SK-N-SH treated with all-trans-retinoic acid at 6 μM for 48 hours (cell line): ENCODE data around the gene SUFU.

Source experiments
- ATAC-seq: fragments of 200-7000 bp; cut with Tn5 transposase; 3 replicates; pipeline ENCODE4 v1.9.1; 2020; ENCODE audit warnings: mild to moderate bottlenecking, moderate library complexity
- ARNTL ChIP-seq: fragments of 450-650 bp; formaldehyde crosslinking; IDR thresholded peaks from 2 replicates; pipeline ENCODE4 v1.5.0; 2020; ENCODE audit warnings: low read depth, mild to moderate bottlenecking, moderate library complexity, borderline replicate concordance
- BACH2 ChIP-seq: fragments of 250-450 bp; sonication (Bioruptor Pico); IDR thresholded peaks from 2 replicates; pipeline ENCODE4 v1.9.0; 2021; ENCODE audit warnings: mild to moderate bottlenecking, borderline replicate concordance
- CREB5 ChIP-seq: fragments of 250-450 bp; sonication (Bioruptor Pico); IDR thresholded peaks from 2 replicates; pipeline ENCODE4 v1.5.1; 2020; ENCODE audit warnings: low read depth, mild to moderate bottlenecking, moderate library complexity
- CSDC2 ChIP-seq: fragments of 250-450 bp; sonication (Bioruptor Pico); IDR thresholded peaks from 2 replicates; pipeline ENCODE4 v1.5.0; 2020; ENCODE audit warnings: mild to moderate bottlenecking, moderate library complexity
- CSRNP3 ChIP-seq: fragments of 250-450 bp; sonication (Bioruptor Pico); IDR thresholded peaks from 2 replicates; pipeline ENCODE4 v1.5.1; 2021; ENCODE audit warnings: mild to moderate bottlenecking, moderate library complexity
- ESRRG ChIP-seq: fragments of 250-450 bp; sonication (Bioruptor Pico); IDR thresholded peaks from 2 replicates; pipeline ENCODE4 v1.6.1; 2021; ENCODE audit warnings: mild to moderate bottlenecking
- GLIS3 ChIP-seq: fragments of 250-450 bp; sonication (Bioruptor Pico); IDR thresholded peaks from 2 replicates; pipeline ENCODE4 v1.5.0; 2020; ENCODE audit warnings: mild to moderate bottlenecking, moderate library complexity
- ISL1 ChIP-seq: fragments of 250-450 bp; sonication (Bioruptor Pico); IDR thresholded peaks from 2 replicates; pipeline ENCODE4 v2.1.2; 2022; ENCODE audit warnings: mild to moderate bottlenecking, moderate library complexity
- OSR1 ChIP-seq: fragments of 250-450 bp; sonication (Bioruptor Pico); IDR thresholded peaks from 2 replicates; pipeline ENCODE4 v1.8.0; 2022; ENCODE audit warnings: moderate library complexity, mild to moderate bottlenecking, inconsistent platforms
- PATZ1 ChIP-seq: fragments of 250-450 bp; sonication (Bioruptor Pico); IDR thresholded peaks from 2 replicates; pipeline ENCODE4 v1.8.0; 2020; ENCODE audit warnings: mild to moderate bottlenecking, moderate library complexity, borderline replicate concordance
- POU6F1 ChIP-seq: fragments of 250-450 bp; sonication (Bioruptor Pico); IDR thresholded peaks from 2 replicates; pipeline ENCODE4 v1.8.0; 2021; ENCODE audit warnings: low read depth, mild to moderate bottlenecking, moderate library complexity, borderline replicate concordance
- PPARA ChIP-seq: fragments of 250-450 bp; sonication (Bioruptor Pico); IDR thresholded peaks from 2 replicates; pipeline ENCODE4 v1.5.0; 2020; ENCODE audit warnings: mild to moderate bottlenecking, borderline replicate concordance
- RARB ChIP-seq: fragments of 250-450 bp; sonication (Bioruptor Pico); IDR thresholded peaks from 2 replicates; pipeline ENCODE4 v1.8.0; 2021; ENCODE audit warnings: mild to moderate bottlenecking, moderate library complexity
- SNAI2 ChIP-seq: fragments of 250-450 bp; sonication (Bioruptor Pico); IDR thresholded peaks from 2 replicates; pipeline ENCODE4 v1.5.0; 2020; ENCODE audit warnings: mild to moderate bottlenecking, moderate library complexity
- TCF4 ChIP-seq: fragments of 250-450 bp; sonication (Bioruptor Pico); IDR thresholded peaks from 2 replicates; pipeline ENCODE4 v1.8.0; 2021; ENCODE audit warnings: mild to moderate bottlenecking, moderate library complexity, borderline replicate concordance
- TOX ChIP-seq: fragments of 250-450 bp; sonication (Bioruptor Pico); IDR thresholded peaks from 2 replicates; pipeline ENCODE4 v1.8.0; 2021; ENCODE audit warnings: mild to moderate bottlenecking, moderate library complexity, borderline replicate concordance
- TSHZ2 ChIP-seq: fragments of 250-450 bp; sonication (Bioruptor Pico); IDR thresholded peaks from 2 replicates; pipeline ENCODE4 v1.5.0; 2020; ENCODE audit warnings: mild to moderate bottlenecking, moderate library complexity
- ZC3H10 ChIP-seq: fragments of 250-450 bp; sonication (Bioruptor Pico); IDR thresholded peaks from 2 replicates; pipeline ENCODE4 v1.5.1; 2021; ENCODE audit warnings: mild to moderate bottlenecking, moderate library complexity
- ZNF70 ChIP-seq: fragments of 450-650 bp; formaldehyde crosslinking; IDR thresholded peaks from 2 replicates; pipeline ENCODE4 v1.5.0; 2020; ENCODE audit warnings: mild to moderate bottlenecking, moderate library complexity
- ZNF8 ChIP-seq: fragments of 450-650 bp; formaldehyde crosslinking; IDR thresholded peaks from 2 replicates; pipeline ENCODE4 v1.5.0; 2020; ENCODE audit warnings: mild to moderate bottlenecking, moderate library complexity

SUFU gene

GRCh38 chr10:102631525-102632393 lies 128.0 kb downstream of the SUFU start:
- no peak for ATAC-seq
- no peak for TF ChIP-seq PPARA (CRISPR knock-in tag)
- no peak for TF ChIP-seq ZNF8
- no peak for TF ChIP-seq RARB
- no peak for TF ChIP-seq TOX
- TF ChIP-seq PATZ1 (CRISPR knock-in tag), result no peak
- TF ChIP-seq ZNF70 (CRISPR knock-in tag), result no peak
- no peak for TF ChIP-seq TCF4 (CRISPR knock-in tag)
- no peak for TF ChIP-seq ZC3H10
- TF ChIP-seq ISL1 (CRISPR knock-in tag), result no peak
- TF ChIP-seq TSHZ2 (CRISPR knock-in tag), result no peak
- TF ChIP-seq CREB5 (CRISPR knock-in tag), result no peak
- TF ChIP-seq ESRRG, result no peak

- TF ChIP-seq TSHZ2 (CRISPR knock-in tag) (no peak), CSDC2 (CRISPR knock-in tag) (no peak), OSR1 (CRISPR knock-in tag) (no peak), TOX (no peak), ARNTL (CRISPR knock-in tag) (no peak), POU6F1 (CRISPR knock-in tag) (no peak), CREB5 (CRISPR knock-in tag) (no peak), GLIS3 (CRISPR knock-in tag) (no peak), ISL1 (CRISPR knock-in tag) (no peak), BACH2 (no peak), PPARA (CRISPR knock-in tag) (no peak), PATZ1 (CRISPR knock-in tag) (no peak), CSRNP3 (CRISPR knock-in tag) (no peak), SNAI2 (no peak), ZNF8 (no peak), ZC3H10 (no peak)
- peak; percentile 14 for ATAC-seq
Observed at GRCh38 chr10:102632394-102633111, 128.8 kb downstream of the SUFU start.
